ENCODE measurements around the gene CALN1.

CALN1 gene

GRCh38 chr7:71784781-71785180 is 627.4 kb downstream of the CALN1 start:
- no peak for DNase-seq (ENCODE audit: low read depth)

- no peak for DNase-seq (ENCODE audit: low read depth)
Observed at GRCh38 chr7:71784180-71784579, 628.0 kb downstream of the CALN1 start.

GRCh38 chr7:71783779-71784178 is 628.4 kb downstream of the CALN1 start:
- no peak for DNase-seq (ENCODE audit: low read depth)

GRCh38 chr7:71782051-71782450 is 630.1 kb downstream of the CALN1 start:
- DNase-seq (ENCODE audit: low read depth), result no peak

GRCh38 chr7:71780282-71780681 is 631.9 kb downstream of the CALN1 start:
- DNase-seq (ENCODE audit: low read depth), result no peak

GRCh38 chr7:71777278-71777677 is 634.9 kb downstream of the CALN1 start:
- no peak for DNase-seq (ENCODE audit: low read depth)

- DNase-seq (ENCODE audit: low read depth), result no peak
Observed at GRCh38 chr7:71776726-71777125, 635.4 kb downstream of the CALN1 start.

GRCh38 chr7:71775648-71776047 is 636.5 kb downstream of the CALN1 start:
- DNase-seq (ENCODE audit: low read depth), result no peak

GRCh38 chr7:71772779-71773178 is 639.4 kb downstream of the CALN1 start:
- DNase-seq (ENCODE audit: low read depth), result no peak

GRCh38 chr7:71770269-71770907 is 641.8 kb downstream of the CALN1 start:
- no peak for DNase-seq (ENCODE audit: low read depth)

- no peak for DNase-seq (ENCODE audit: low read depth)
Observed at GRCh38 chr7:71769326-71769725, 642.8 kb downstream of the CALN1 start.

- no peak for DNase-seq (ENCODE audit: low read depth)
Observed at GRCh38 chr7:71768450-71768849, 643.7 kb downstream of the CALN1 start.

GRCh38 chr7:71766016-71766415 is 646.1 kb downstream of the CALN1 start:
- DNase-seq (ENCODE audit: low read depth), result no peak

GRCh38 chr7:71761336-71761735 is 650.8 kb downstream of the CALN1 start:
- DNase-seq (ENCODE audit: low read depth), result no peak

- DNase-seq (ENCODE audit: low read depth), result no peak
Observed at GRCh38 chr7:71754828-71755227, 657.3 kb downstream of the CALN1 start.

GRCh38 chr7:71753956-71754664 is 658.0 kb downstream of the CALN1 start:
- no peak for DNase-seq (ENCODE audit: low read depth)

GRCh38 chr7:71753236-71753635 is 658.9 kb downstream of the CALN1 start:
- no peak for DNase-seq (ENCODE audit: low read depth)

- no peak for DNase-seq (ENCODE audit: low read depth)
Observed at GRCh38 chr7:71752171-71752935, 659.8 kb downstream of the CALN1 start.

- DNase-seq (ENCODE audit: low read depth), result no peak
Observed at GRCh38 chr7:71750290-71750689, 661.8 kb downstream of the CALN1 start.

GRCh38 chr7:71746006-71746405 is 666.1 kb downstream of the CALN1 start:
- DNase-seq (ENCODE audit: low read depth), result no peak

- no peak for DNase-seq (ENCODE audit: low read depth)
Observed at GRCh38 chr7:71740174-71740560, 672.0 kb downstream of the CALN1 start.

GRCh38 chr7:71739520-71740173 is 672.5 kb downstream of the CALN1 start:
- DNase-seq (ENCODE audit: low read depth), result no peak

All from HS-5 (cell line).